GM12874 (cell line): ENCODE measurements around the gene F12.

Experiments used
- CTCF ChIP-seq: IDR thresholded peaks from 2 replicates; pipeline ENCODE4 v1.5.1; 2011; ENCODE audit warnings: low read depth, mild to moderate bottlenecking, control low read depth, low read length, moderate library complexity; ENCODE audit not compliant: insufficient read depth

The F12 gene

GRCh38 chr5:177438468-177438867, 29.1 kb upstream of the F12 start:
- no peak for TF ChIP-seq CTCF

GRCh38 chr5:177437623-177438022, 28.3 kb upstream of the F12 start:
- TF ChIP-seq CTCF = no peak

- no peak for TF ChIP-seq CTCF
These were observed 26.6 kb upstream of the F12 start for GRCh38 chr5:177435847-177436536.

GRCh38 chr5:177434942-177435738, 25.8 kb upstream of the F12 start:
- TF ChIP-seq CTCF = no peak

- no peak for TF ChIP-seq CTCF
These were observed 25.1 kb upstream of the F12 start for GRCh38 chr5:177434437-177434836.

GRCh38 chr5:177433658-177434217, 24.4 kb upstream of the F12 start:
- TF ChIP-seq CTCF = no peak

- TF ChIP-seq CTCF = no peak
These were observed 23.7 kb upstream of the F12 start for GRCh38 chr5:177432839-177433657.
